GM19043 (cell line): ENCODE measurements around the gene C3orf22.
A peak's percentile ranks its signal among the peaks of the same experiment; 100 is the strongest.
"Not testable (repeated sequence)": the region's sequence is repeated elsewhere in the genome, so short reads cannot be mapped to it uniquely, and the experiment has no call there.

Source experiments
- ATAC-seq: cut with Tn5 transposase; IDR thresholded peaks from one replicate; pipeline ENCODE4 v1.9.1; 2021; ENCODE audit warnings: low read depth; ENCODE audit not compliant: unreplicated experiment

C3orf22 gene

DNA sequence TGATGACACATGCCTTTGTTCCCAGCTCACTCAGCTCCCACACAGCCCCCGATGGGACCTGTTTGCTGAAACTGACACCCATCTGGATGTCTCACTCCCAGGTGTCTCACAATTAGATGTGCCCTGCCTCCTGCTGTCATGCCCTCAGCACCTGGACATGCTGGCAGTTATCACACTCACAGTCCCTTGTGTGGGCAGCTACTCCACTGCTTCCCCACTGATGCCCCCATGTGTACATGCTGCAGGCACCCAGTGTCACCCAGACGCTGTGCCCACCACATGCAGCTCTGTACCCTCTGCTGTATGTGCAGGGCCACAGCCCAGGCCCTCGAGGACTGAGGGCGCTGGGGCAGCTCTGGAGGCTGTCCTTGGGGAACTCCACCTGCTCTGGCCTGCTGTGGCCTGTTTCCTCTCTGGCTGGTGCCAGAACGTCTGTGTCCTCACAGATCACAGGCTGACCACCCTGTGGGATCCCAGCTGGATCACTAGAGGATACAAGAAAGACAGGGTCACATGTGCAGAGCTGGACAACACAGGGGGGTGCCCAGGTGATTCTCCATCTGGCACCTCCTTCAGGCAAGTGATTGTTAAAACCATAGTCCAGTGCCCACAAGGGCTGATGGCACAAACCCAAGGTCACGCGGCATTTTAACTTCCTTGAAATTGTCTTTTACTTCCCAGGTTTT is 14.0 kb downstream of the C3orf22 start:
- no peak for ATAC-seq

GRCh38 chr3:126543457-126544061 is 15.2 kb downstream of the C3orf22 start:
- ATAC-seq = no peak

GRCh38 chr3:126542340-126543241 is 16.1 kb downstream of the C3orf22 start:
- no peak for ATAC-seq

DNA sequence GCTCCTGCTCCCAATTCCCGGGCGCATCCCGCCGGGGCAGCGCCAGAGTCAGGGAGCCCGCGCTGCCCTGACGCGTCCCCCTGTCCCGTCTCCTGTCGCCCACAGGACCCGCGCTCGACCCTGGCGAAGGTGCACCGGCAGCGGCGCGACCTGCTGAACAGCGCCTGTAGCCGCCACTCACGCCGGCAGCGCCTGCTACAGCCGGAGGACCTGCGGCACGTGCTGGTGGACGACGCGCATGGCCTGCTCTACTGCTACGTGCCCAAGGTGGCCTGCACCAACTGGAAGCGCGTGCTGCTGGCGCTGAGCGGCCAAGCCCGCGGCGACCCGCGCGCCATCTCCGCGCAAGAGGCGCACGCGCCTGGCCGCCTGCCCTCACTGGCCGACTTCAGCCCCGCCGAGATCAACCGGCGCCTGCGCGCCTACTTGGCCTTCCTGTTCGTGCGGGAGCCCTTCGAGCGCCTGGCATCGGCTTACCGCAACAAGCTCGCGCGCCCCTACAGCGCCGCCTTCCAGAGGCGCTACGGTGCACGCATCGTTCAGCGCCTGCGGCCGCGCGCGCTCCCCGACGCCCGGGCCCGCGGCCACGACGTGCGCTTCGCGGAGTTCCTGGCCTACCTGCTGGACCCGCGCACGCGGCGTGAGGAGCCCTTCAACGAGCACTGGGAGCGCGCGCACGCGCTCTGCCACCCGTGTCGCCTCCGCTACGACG is 16.9 kb downstream of the C3orf22 start:
- ATAC-seq = no peak

- no peak for ATAC-seq
These were observed 17.6 kb downstream of the C3orf22 start for GRCh38 chr3:126540951-126541627.

GRCh38 chr3:126540342-126540849 is 18.3 kb downstream of the C3orf22 start:
- ATAC-seq = no peak

GRCh38 chr3:126539558-126540250 is 19.0 kb downstream of the C3orf22 start:
- no peak for ATAC-seq

- no peak for ATAC-seq
These were observed 19.8 kb downstream of the C3orf22 start for GRCh38 chr3:126538966-126539365.

- no peak for ATAC-seq
These were observed 20.4 kb downstream of the C3orf22 start for GRCh38 chr3:126538316-126538715.

DNA sequence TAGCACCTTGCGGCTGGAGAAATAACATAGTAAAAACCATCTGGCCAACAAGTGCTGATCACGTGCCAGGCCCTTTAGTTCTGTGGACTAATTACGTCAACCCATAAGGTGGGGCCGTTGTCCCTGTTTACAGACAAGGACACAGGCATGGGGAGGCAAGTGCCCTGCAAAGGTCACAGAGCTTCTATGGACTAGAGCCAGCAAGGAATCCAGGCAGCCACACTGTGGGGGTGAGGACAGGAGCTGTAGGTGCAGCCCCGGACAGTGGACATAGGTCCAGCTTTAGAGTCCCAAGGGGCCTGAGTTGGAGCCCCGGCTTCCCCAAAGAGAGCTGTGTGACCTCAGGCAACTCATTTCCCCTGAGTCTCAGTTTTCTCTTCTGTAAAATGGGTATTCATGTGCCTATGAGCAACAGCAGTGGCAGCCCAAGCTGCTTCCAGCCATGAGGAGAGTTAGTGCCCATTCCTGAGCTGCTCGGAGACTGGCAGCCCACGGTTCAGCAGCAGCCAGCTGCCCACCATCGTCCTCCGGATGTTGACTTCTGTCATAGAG is 20.9 kb downstream of the C3orf22 start:
- no peak for ATAC-seq

DNA sequence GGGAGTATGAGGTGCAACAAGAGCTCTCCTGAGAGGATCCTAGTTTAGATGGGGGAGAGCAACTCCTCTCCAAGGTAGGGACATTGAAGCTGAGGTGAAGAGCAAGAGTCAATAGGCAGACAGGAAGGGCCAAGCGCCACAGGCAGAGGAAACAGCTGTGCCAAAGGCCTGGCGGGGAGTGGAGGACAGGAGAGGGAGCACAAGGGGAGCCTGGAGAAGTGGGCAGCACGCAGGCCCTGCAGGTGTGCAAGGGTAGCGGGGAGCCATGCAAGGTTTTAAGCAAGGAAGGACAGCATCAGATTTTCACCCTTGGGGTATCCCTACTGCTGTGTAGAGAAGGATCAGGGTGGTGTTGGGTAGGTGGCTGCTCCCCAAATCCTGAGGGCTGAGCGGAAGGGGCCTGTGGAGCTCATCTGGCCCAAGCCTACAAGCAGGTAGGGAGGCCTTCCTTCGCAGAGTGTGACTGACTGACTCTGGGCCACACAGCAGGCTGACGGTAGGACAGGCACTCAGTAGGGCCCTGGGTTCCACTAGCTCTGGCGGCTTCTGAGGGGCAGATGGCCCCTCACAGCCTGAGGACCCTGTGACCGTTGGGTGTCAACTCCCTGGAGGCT is 21.5 kb downstream of the C3orf22 start:
- ATAC-seq = no peak

- ATAC-seq = no peak
These were observed 22.6 kb downstream of the C3orf22 start for GRCh38 chr3:126536126-126536525.

DNA sequence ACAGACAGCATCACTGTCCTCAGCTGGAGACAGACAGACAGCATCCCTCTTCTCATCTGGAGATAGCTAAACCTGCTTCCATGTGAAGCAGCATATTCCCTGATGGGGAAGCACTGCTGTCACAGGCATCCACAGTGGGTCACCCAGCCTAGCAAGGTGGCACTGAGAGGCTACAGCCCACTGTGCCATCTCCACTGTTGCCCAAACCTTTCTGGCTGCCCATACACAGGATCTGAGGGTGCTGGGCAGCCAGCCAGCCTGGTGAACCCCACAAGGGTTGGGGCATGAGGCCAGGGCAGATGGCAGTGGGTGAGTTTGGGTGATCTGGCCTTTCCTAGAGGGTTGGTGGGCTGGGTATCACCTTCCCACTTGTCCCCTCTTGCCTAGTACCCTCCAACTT is 23.1 kb downstream of the C3orf22 start:
- ATAC-seq = no peak

GRCh38 chr3:126534716-126535115 is 24.0 kb downstream of the C3orf22 start:
- not testable (repeated sequence) for ATAC-seq

DNA sequence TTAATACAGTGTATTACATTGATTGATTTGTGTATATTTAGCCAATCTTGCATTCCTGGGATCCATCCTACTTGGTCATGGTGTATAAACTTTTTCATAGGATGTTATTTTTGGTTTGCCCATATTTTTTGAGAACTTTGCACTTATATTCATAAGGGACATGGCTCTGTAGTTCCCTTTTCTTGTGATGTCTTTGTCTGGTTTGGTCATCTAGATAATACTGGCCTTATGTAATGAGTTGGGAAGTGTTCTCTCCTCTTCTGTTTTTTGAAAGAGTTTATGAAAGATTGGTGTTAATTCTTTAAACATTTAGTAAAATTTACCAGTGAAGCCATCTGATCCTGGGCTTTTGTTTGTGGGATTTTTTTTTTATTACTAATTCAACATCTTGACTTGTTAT is 25.2 kb downstream of the C3orf22 start:
- ATAC-seq = no peak

GRCh38 chr3:126531051-126531330 is 27.7 kb downstream of the C3orf22 start:
- no peak for ATAC-seq

GRCh38 chr3:126530171-126531050 is 28.3 kb downstream of the C3orf22 start:
- peak; percentile 51 for ATAC-seq

DNA sequence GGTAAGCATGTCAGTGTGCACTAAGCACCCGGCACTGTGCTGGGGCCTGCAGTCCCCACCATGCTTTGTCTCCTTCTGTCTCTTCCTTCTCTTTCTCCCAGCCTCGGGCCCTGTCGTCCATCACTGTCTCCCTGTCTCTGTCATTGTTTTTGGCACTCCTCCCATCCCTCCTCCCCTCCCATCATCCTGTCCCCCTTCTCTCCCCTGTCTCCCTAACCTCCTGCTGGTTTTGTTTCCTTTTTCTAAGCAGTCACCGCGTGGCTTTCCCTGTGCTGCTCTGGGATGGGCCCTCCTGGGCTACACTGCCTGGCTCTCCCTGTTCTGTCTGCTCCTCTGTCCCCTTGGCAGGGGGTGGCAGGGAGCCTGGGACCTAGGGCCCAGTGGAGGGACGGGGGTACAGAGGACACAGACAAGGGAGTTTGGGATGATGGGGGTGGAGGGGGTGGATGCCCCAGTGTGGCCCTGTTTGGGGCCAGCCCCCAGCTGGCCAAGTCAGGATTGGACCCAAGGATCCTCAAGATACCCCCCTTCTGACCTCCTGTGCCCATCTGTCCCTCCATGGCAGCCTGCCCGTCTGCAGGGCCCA is 29.1 kb downstream of the C3orf22 start:
- no peak for ATAC-seq
